ENCODE results near the gene ZNF554. TPM values are rescaled to one million over a fixed set of nuclear protein-coding genes. Genes with fewer than 3 reads are reported as not detected.
A peak's percentile ranks its signal among the peaks of the same experiment; 100 is the strongest.

Gene ZNF554
- total RNA-seq: 1 to 10 TPM; 2.0 TPM

DNA sequence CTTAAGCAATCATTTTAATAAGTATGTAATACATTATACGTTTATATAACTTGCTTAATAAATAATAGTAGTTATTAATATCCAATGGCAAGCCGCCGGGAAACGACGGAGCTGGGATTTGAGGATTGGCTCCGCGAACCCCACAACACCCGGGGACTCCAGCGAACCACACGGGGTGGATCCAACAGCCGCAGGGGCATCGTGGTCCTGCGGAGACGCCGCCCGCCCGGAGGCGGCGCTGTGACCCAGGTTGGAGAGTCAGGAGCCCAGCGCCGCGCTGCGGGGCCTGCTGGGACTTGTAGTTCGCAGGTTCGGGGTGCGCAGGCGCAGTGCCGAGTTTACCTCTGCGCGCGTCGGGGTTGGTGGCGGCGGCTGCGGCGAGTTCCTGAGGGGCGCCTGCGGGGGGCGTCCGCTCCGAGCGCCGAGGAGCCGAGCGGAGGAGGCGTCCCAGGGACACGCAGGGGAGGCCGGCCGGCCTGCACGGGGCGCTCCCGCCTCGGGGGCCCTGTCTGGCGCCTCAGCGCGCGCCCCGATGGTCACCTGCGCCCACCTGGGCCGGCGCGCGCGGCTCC is at the start of gene ZNF554:
Gene ZNF554, plus strand, starts transcription at position 329 of the 572 bp plus-strand sequence. Its CDS starts 204 bp downstream, at position 533.
- H3K4me1 Mint-ChIP-seq (ENCODE audit: low read depth): peaks cover 9% of the 10 kb centered on the region
- intact Hi-C loops (cut with micrococcal nuclease): loop anchor here (1.0 to 10.0 kb wide), 4 partner anchors 21 to 158 kb away; partner anchors contain the start of genes THOP1, TLE6 and ZNF555
- no peak within 1 kb of the TSS for H3K27ac Mint-ChIP-seq
- H3K9me3 Mint-ChIP-seq: no peaks in the 10 kb centered on the region
- ChIA-PET POLR2A (no interaction called here), CTCF (interaction anchor here (0.7 to 1.6 kb wide), 6 partner anchors 8 to 171 kb away, joined by 3 to 6 read pairs (median 4); partner anchors contain the start of gene SGTA)
- H3K36me3 Mint-ChIP-seq: peaks cover 2% of the 10 kb centered on the region
- H3K27me3 Mint-ChIP-seq: no peaks in the 10 kb centered on the region
- peak; percentile 98 for DNase-seq
- peak within 1 kb of the TSS; percentile 79 for H3K4me3 Mint-ChIP-seq

DNA sequence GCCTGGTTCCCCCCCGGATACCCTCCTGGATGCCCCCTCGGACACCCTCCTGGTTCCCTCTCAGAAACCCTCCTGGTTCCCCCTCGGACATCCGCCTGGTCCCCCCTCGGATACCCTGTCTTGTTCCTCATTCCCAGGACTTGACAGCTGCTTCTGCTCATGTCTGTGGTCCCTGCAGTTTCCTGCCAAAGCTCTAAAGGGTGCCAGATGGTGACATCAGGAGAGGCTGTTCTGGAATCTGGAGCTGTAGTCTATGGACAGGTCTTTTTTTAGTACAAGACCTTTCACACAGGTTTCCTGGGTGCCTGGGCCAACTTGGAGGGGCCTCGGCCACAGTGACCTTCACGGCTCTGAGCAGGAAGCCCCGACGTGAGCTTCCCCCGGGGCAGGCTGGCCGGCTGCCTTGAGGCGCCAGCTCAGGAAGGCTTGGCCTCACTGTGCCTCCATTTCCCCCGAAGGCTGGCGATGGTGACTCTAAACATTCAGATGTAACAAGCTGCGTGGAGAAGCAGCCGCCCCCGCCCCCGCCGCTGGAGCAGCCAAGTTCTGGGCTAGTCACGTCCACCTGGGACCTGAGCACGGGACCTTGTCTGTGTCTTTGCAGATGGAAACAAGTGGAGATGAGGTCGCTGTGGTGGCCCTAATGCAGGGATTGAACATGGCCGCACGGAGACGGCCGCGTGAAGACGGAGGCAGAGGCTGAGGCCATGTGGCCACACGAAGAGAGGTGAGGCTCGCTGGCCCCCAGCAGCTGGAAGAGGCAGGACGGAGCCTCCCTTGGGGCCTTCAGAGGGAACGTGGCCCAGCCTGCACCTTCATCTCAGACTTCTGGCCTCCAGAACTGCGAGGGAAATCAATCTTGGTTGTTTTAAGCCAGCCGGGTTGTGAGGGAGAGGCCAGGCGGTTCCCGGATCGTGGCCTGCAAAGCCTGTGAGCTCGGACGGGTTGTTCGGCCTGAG is 49.3 kb upstream of the ZNF554 start:
- no peak overlapping the region for H3K4me3 Mint-ChIP-seq
- CTCF ChIA-PET: interaction anchor here (1.0 kb wide), 1 partner anchor 11 kb away, joined by 3 read pairs; no protein-coding TSS in a partner anchor
- intact Hi-C loops (cut with micrococcal nuclease): no loop called here
- POLR2A ChIA-PET: no interaction called here
- no peaks in the 10 kb centered on the region for H3K9me3 Mint-ChIP-seq
- no peaks in the 10 kb centered on the region for H3K27me3 Mint-ChIP-seq
- H3K4me1 Mint-ChIP-seq (ENCODE audit: low read depth): peaks cover 22% of the 10 kb centered on the region
- peaks cover 4% of the 10 kb centered on the region for H3K36me3 Mint-ChIP-seq
- DNase-seq: no peak
- H3K27ac Mint-ChIP-seq: no peak overlapping the region

DNA sequence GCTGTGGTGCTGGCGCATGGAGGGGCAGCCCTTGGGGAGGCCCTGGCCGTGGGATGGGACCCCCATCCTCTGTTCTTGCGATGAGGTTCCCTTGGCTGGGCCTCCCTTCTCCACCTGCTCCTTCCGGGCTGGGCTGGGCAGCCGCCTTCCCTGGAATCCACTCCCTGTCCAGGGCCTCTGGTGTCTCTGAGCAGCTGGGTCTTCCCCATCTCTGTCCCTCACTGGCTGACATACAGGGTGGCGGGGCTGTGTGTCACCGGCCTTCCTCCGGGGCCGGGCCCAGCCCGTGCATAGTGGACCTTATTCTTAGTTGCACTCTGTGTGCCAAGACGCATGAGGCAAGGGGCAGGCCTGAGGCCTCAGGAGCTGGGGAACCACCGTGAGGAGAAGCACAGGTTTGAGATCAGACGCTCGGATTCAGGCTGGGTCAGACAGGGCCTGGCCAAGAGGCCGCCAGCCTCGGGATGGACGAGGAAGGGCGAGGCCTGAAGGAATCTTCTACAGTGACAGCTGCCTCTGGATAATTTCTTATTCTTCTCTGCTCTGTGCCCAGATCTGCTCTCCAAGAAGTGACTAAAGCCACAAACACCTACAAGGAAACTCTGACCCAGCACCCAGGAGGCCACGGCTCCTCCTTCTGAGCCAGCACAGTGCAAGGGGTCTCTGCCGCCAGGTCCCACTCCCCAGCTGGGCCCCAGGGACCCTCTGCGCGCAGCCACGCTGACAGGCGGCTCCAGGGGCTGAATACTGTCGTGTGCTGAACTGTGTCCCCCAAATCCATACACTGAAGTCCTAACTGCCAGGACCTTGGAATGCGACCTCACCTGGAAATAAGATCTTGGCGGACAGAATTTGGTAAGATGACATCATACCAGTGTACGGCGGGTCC is 47.6 kb upstream of the ZNF554 start:
- CTCF ChIA-PET: no interaction called here

GRCh38 chr19:2774083-2774679 is 45.5 kb upstream of the ZNF554 start:
- Mint-ChIP-seq H3K27me3 (no peaks in the 10 kb centered on the region), H3K27ac (no peak overlapping the region), H3K4me3 (no peak overlapping the region), H3K9me3 (no peaks in the 10 kb centered on the region), H3K4me1 (ENCODE audit: low read depth) (peaks cover 37% of the 10 kb centered on the region), H3K36me3 (peaks cover 4% of the 10 kb centered on the region)
- no peak for DNase-seq
- ChIA-PET POLR2A (no interaction called here), CTCF (no interaction called here)
- intact Hi-C loops (cut with micrococcal nuclease): no loop called here

More for the DNA sequence above, 47.6 kb upstream of the ZNF554 start:
- no peak for DNase-seq
- intact Hi-C loops (cut with micrococcal nuclease): no loop called here
- no peaks in the 10 kb centered on the region for H3K27me3 Mint-ChIP-seq
- peaks cover 4% of the 10 kb centered on the region for H3K36me3 Mint-ChIP-seq
- H3K27ac Mint-ChIP-seq: no peak overlapping the region
- H3K9me3 Mint-ChIP-seq: no peaks in the 10 kb centered on the region
- peaks cover 34% of the 10 kb centered on the region for H3K4me1 Mint-ChIP-seq (ENCODE audit: low read depth)
- POLR2A ChIA-PET: no interaction called here
- no peak overlapping the region for H3K4me3 Mint-ChIP-seq

- POLR2A ChIA-PET: no interaction called here
- H3K4me3 Mint-ChIP-seq: peak overlapping the region; percentile 65
These were observed 44.6 kb upstream of the ZNF554 start for GRCh38 chr19:2774953-2775555.

DNA sequence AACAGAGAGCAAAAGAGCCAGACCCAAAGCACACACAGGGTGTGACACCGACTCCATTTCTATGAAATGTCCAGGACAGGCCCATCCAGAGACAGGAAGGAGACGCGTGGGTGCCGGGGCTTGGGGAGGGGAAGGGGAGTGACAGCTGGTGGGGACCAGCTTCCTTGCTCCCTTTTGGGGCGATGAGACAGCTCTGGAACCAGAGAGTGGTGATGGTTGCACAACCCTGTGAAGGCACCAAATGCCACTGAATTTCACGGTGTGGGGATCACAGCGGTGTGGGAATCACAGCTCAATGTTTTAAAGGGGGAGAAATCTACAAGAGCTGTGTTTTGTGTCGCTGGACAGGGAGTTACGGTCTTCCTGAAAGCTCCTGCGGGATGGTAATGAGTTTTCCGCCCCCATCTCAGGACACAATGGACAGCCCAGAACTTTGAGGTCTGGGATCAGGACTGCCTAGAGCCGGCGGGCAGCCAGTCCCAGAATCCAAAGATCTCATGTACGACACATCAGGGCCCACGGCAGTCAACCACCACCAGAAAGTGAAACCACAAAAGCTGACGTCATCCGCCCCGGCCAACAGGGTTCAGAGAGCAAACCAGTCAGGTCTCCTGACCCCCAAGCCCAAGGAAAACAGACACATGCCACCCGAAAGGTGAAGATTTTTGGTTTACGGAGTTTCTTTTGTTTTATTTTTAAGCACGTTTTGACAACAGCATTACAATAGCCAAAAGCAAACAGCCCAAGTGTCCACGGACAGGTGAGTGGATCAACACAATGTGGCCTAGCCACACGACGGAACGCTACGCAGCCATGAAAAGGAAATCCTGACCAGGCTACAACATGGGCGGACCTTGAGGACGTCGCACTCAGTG is 43.9 kb upstream of the ZNF554 start:
- no peaks in the 10 kb centered on the region for H3K9me3 Mint-ChIP-seq
- peak overlapping the region; percentile 81 for H3K27ac Mint-ChIP-seq
- peaks cover 6% of the 10 kb centered on the region for H3K36me3 Mint-ChIP-seq
- no peaks in the 10 kb centered on the region for H3K27me3 Mint-ChIP-seq
- CTCF ChIA-PET: interaction anchor here (1.0 to 1.6 kb wide), 2 partner anchors 17 to 26 kb away, joined by 3 read pairs; no protein-coding TSS in a partner anchor
- peaks cover 43% of the 10 kb centered on the region for H3K4me1 Mint-ChIP-seq (ENCODE audit: low read depth)
- peak overlapping the region; percentile 65 for H3K4me3 Mint-ChIP-seq
- POLR2A ChIA-PET: no interaction called here
- DNase-seq: peak; percentile 87
- intact Hi-C loops (cut with micrococcal nuclease): no loop called here

More at GRCh38 chr19:2774953-2775555, 44.6 kb upstream of the ZNF554 start:
- Mint-ChIP-seq H3K4me1 (ENCODE audit: low read depth) (peaks cover 38% of the 10 kb centered on the region), H3K27ac (peak overlapping the region; percentile 81), H3K9me3 (no peaks in the 10 kb centered on the region), H3K36me3 (peaks cover 5% of the 10 kb centered on the region), H3K27me3 (no peaks in the 10 kb centered on the region)
- intact Hi-C loops (cut with micrococcal nuclease): no loop called here
- CTCF ChIA-PET: no interaction called here
- DNase-seq: no peak

DNA sequence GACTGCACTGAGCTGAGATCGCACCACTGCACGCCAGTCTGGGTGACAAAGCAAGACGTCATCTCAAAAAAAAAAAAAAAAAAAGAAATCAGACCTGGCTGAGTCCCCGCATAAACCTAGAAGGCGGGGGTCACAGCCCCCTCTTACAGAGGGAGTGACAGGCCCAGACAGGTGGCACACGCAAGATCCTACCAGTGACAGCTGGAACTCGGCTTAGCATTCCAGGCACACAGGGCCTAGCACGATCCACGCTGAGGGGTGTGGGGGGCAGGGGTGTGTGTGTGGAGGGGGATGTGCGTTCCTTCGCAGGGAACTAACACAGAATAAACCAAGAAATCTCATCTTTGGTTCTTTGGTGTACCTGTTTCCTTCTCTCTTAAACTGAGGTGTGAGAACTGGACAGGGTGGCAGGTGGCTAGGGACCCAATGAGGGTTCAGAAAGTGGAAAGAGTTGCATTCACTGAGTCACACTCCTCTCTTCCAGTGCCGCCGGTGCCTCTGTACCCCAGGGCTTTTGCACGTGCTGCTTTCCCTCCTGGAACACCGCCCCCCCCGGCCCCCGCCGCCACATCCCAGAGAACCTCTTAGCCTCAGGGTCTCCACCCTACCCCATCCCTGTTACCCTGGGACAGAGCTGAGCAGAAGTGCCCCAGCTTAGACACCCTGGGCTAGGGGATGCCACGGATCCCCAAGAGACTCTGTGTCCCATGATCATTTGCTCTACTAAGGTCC is 41.5 kb upstream of the ZNF554 start:
- no peaks in the 10 kb centered on the region for H3K27me3 Mint-ChIP-seq
- no peak overlapping the region for H3K4me3 Mint-ChIP-seq
- ChIA-PET POLR2A (no interaction called here), CTCF (no interaction called here)
- peaks cover 54% of the 10 kb centered on the region for H3K4me1 Mint-ChIP-seq (ENCODE audit: low read depth)
- no peak for DNase-seq
- no peaks in the 10 kb centered on the region for H3K9me3 Mint-ChIP-seq
- intact Hi-C loops (cut with micrococcal nuclease): no loop called here
- peaks cover 4% of the 10 kb centered on the region for H3K36me3 Mint-ChIP-seq
- H3K27ac Mint-ChIP-seq: no peak overlapping the region

GRCh38 chr19:2779121-2779740 is 40.4 kb upstream of the ZNF554 start:
- H3K4me3 Mint-ChIP-seq: no peak overlapping the region
- ChIA-PET POLR2A (no interaction called here), CTCF (no interaction called here)
- H3K36me3 Mint-ChIP-seq: peaks cover 4% of the 10 kb centered on the region
- H3K27me3 Mint-ChIP-seq: no peaks in the 10 kb centered on the region
- intact Hi-C loops (cut with micrococcal nuclease): no loop called here
- H3K4me1 Mint-ChIP-seq (ENCODE audit: low read depth): peaks cover 60% of the 10 kb centered on the region
- no peak overlapping the region for H3K27ac Mint-ChIP-seq
- DNase-seq: no peak
- H3K9me3 Mint-ChIP-seq: no peaks in the 10 kb centered on the region

GRCh38 chr19:2780284-2780683 is 39.4 kb upstream of the ZNF554 start:
- Mint-ChIP-seq H3K4me3 (no peak overlapping the region), H3K27me3 (no peaks in the 10 kb centered on the region), H3K9me3 (no peaks in the 10 kb centered on the region), H3K27ac (no peak overlapping the region), H3K36me3 (peaks cover 2% of the 10 kb centered on the region), H3K4me1 (ENCODE audit: low read depth) (peaks cover 53% of the 10 kb centered on the region)
- intact Hi-C loops (cut with micrococcal nuclease): loop anchor here (10.0 kb wide), 1 partner anchor 725 kb away; the partner anchor contains the start of genes DOHH and FZR1
- CTCF ChIA-PET: interaction anchor here (0.9 to 1.9 kb wide), 2 partner anchors 82 to 132 kb away, joined by 3 to 5 read pairs; no protein-coding TSS in a partner anchor
- POLR2A ChIA-PET: no interaction called here
- no peak for DNase-seq
